ENCODE measurements around the gene KIAA1755.

DNA sequence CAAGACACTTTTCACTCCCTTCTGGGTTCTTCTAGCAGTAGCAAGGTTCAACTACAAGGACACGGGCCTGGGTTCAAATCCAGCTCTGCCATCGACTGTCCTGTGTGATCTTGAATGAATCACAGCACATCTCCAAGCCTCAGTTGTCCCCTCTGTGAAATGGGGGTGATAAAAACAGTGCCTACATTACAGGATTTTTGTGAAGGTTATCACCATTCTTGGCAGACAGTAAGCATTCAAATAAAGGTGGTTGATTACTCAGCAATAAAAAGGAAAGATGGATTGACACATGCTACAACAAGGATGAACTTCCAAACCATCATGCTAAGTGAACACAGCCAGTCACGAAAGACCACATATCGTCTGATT, 88.9 kb downstream of the KIAA1755 start:
- TF ChIP-seq, protein P1, sequence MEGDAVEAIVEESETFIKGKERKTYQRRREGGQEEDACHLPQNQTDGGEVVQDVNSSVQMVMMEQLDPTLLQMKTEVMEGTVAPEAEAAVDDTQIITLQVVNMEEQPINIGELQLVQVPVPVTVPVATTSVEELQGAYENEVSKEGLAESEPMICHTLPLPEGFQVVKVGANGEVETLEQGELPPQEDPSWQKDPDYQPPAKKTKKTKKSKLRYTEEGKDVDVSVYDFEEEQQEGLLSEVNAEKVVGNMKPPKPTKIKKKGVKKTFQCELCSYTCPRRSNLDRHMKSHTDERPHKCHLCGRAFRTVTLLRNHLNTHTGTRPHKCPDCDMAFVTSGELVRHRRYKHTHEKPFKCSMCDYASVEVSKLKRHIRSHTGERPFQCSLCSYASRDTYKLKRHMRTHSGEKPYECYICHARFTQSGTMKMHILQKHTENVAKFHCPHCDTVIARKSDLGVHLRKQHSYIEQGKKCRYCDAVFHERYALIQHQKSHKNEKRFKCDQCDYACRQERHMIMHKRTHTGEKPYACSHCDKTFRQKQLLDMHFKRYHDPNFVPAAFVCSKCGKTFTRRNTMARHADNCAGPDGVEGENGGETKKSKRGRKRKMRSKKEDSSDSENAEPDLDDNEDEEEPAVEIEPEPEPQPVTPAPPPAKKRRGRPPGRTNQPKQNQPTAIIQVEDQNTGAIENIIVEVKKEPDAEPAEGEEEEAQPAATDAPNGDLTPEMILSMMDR (IDR thresholded peaks at IDR 0.05): no peak
- no peak for TF ChIP-seq POLR2A (IDR thresholded peaks at IDR 0.05)
